Gastroesophageal sphincter (tissue), 3 donors: Measurements from ENCODE around the gene GFPT2.

Experiments
- CTCF ChIP-seq, 4 experiments: fragments of 200-600 bp in 2 of 4; fragments of 450-650 bp in 2 of 4; sonication (generic) in 1 of 4; IDR thresholded peaks; one replicate each; pipeline ENCODE4 v1.5.1; 2017 to 2019; ENCODE audit warnings: antibody characterized with exemption in 4 of 4, mild to moderate bottlenecking in 2 of 4, moderate library complexity in 2 of 4
- POLR2A ChIP-seq, 2 donors: fragments of 450-650 bp; IDR thresholded peaks; one replicate each; pipeline ENCODE4 v1.6.1; 2017; ENCODE audit warnings: antibody characterized with exemption in 2 of 2, mild to moderate bottlenecking in 2 of 2, moderate library complexity in 1 of 2
- POLR2AphosphoS5 ChIP-seq: sonication (generic); formaldehyde crosslinking; IDR thresholded peaks from one replicate; pipeline ENCODE4 v1.6.1; 2017; ENCODE audit warnings: antibody characterized with exemption

DNA sequence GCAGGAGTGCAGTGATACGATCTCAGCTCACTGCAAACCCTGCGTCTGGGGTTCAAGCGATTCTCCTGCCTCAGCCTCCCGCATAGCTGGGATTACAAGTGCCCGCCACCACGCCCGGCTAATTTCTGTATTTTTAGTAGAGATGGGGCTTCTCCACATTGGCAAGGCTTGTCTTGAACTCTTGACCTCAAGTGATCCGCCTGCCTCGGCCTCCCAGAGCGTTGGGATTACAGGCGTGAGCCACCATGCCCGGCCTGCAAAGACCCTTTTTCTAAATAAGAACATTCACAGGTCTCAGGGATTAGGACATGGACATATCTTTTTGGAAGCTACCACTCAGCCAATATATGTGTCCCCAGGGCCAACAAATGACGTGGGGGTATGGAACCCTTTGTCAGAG is 49.6 kb upstream of the GFPT2 start:
- TF ChIP-seq CTCF (IDR thresholded peaks at IDR 0.05) (no peak), POLR2A (IDR thresholded peaks at IDR 0.05) (no peak), POLR2AphosphoS5 (no peak)
